ENCODE measurements around the gene RAB35. TPM values are rescaled to one million over a fixed set of nuclear protein-coding genes. Genes with fewer than 3 reads are reported as not detected.

RAB35 gene
- total RNA-seq, 1 experiment from 2014 or later = 52.8 TPM

DNA sequence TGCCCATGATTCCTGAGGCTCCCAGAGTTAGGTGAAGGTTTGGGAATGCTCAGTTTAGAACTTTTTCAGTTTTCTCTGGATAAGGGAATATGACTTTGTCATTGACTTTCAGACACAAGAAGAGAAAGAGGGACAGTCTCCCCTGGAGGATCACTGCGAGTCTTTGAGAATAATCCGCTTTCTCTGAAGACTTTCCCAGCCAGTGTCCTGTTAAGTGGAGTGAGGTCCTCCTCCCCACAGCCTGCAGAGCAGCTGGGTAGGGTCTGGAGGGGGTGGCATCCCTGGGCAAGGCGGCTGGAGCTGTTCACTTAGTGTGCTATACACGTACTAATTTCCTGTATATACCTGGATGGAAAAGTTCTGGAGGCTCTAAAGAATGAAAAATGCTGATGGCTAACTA, 8.5 kb upstream of the RAB35 start:
- H3K4me1 ChIP-seq (ENCODE audit: insufficient read depth, low read length) = peaks cover under 1% of the 10 kb centered on the region; the same call in 1 of the 2 replicates
- BruUV-seq (replicated peaks) = no TSS peak
- peaks cover 3% of the 10 kb centered on the region for H3F3A ChIP-seq (ENCODE audit: low read length, unreplicated experiment)
- no peak; the same call in 1 of the 2 replicates for ATAC-seq
- no peak overlapping the region for H3K4me3 ChIP-seq (ENCODE audit: low read length)
- H3K27ac ChIP-seq (ENCODE audit: low read length) = no peak overlapping the region
- H3K9me3 ChIP-seq (ENCODE audit: low read length) = no peaks in the 10 kb centered on the region
- H4K20me1 ChIP-seq (ENCODE audit: low read length) = no peaks in the 10 kb centered on the region
- no peak overlapping the region for H3K4me2 ChIP-seq (ENCODE audit: low read length)
- POLR2A ChIA-PET (ENCODE audit: unreplicated experiment) = interaction anchor here (0.6 kb wide), 1 partner anchor 166 kb away, joined by 4 read pairs; no protein-coding TSS in a partner anchor
- intact Hi-C loops (cut with micrococcal nuclease) = no loop called here
- TF ChIP-seq CTCF (conservative IDR thresholded peaks at IDR 0.05; ENCODE audit: low read depth, low read length) = no peak
- TF ChIP-seq EZH2 (IDR thresholded peaks at IDR 0.05; ENCODE audit: low read length, unreplicated experiment) = no peak
- TF ChIP-seq EZH2phosphoT487 (IDR thresholded peaks at IDR 0.05; ENCODE audit: borderline replicate concordance, low read length) = no peak
- no peak overlapping the region for H3K9ac ChIP-seq (ENCODE audit: low read length)
- no peaks in the 10 kb centered on the region for H3K27me3 ChIP-seq (ENCODE audit: low read length)
- no peak for DNase-seq
- peaks cover 41% of the 10 kb centered on the region for H3K36me3 ChIP-seq (ENCODE audit: low read depth, low read length)
- H3K79me2 ChIP-seq (ENCODE audit: low read length) = no peaks in the 10 kb centered on the region
- H3K9me2 ChIP-seq (replicated peaks; ENCODE audit: low read length) = no peaks in the 10 kb centered on the region
- H2AFZ ChIP-seq (ENCODE audit: low read length) = no peak overlapping the region
- CTCF ChIA-PET = no interaction called here

GRCh38 chr12:120121766-120122293, 5.3 kb upstream of the RAB35 start:
- Histone ChIP-seq H3K27me3 (ENCODE audit: low read length) (no peaks in the 10 kb centered on the region), H3K36me3 (ENCODE audit: low read depth, low read length) (peaks cover 12% of the 10 kb centered on the region; the same call in 1 of the 2 replicates), H3K27ac (ENCODE audit: low read length) (no peak overlapping the region), H4K20me1 (ENCODE audit: low read length) (no peaks in the 10 kb centered on the region), H2AFZ (ENCODE audit: low read length) (no peak overlapping the region), H3K4me3 (ENCODE audit: low read length) (no peak overlapping the region), H3F3A (ENCODE audit: low read length, unreplicated experiment) (peaks cover 3% of the 10 kb centered on the region), H3K4me2 (ENCODE audit: low read length) (no peak overlapping the region), H3K9ac (ENCODE audit: low read length) (no peak overlapping the region), H3K4me1 (ENCODE audit: insufficient read depth, low read length) (peaks cover 18% of the 10 kb centered on the region), H3K79me2 (ENCODE audit: low read length) (peaks cover 23% of the 10 kb centered on the region), H3K9me3 (ENCODE audit: low read length) (no peaks in the 10 kb centered on the region), H3K9me2 (replicated peaks; ENCODE audit: low read length) (no peaks in the 10 kb centered on the region)
- intact Hi-C loops (cut with micrococcal nuclease) = no loop called here
- DNase-seq = no peak
- ChIA-PET POLR2A (ENCODE audit: unreplicated experiment) (no interaction called here), CTCF (no interaction called here)
- no peak for ATAC-seq
- TF ChIP-seq CTCF (conservative IDR thresholded peaks at IDR 0.05; ENCODE audit: low read depth, low read length) (no peak), EZH2phosphoT487 (IDR thresholded peaks at IDR 0.05; ENCODE audit: borderline replicate concordance, low read length) (no peak), EZH2 (IDR thresholded peaks at IDR 0.05; ENCODE audit: low read length, unreplicated experiment) (no peak)
- no TSS peak for BruUV-seq (replicated peaks)

DNA sequence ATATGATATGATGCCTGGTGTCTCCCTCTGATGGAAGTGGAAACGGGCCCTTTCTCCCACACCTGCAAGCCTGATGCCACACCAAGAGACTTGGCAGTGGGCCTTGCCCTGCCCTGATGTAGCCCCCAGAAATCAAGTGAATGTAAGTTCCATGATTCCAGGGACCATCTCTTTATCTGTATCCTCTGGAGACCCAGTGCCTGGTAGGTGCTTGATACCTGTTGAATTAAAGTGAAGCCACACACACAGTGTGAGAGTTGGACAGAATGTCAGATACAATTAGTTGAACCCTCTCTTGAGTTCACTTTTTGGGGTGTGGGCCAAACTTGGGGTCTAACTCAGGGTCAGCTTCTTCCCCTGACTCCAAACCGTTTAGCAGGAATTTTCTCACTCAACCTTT, 4.8 kb upstream of the RAB35 start:
- no peaks in the 10 kb centered on the region for H4K20me1 ChIP-seq (ENCODE audit: low read length)
- no peak overlapping the region for H3K4me2 ChIP-seq (ENCODE audit: low read length)
- no peak overlapping the region for H3K9ac ChIP-seq (ENCODE audit: low read length)
- H3K9me2 ChIP-seq (replicated peaks; ENCODE audit: low read length) = no peaks in the 10 kb centered on the region
- peaks cover 23% of the 10 kb centered on the region for H3K79me2 ChIP-seq (ENCODE audit: low read length)
- TF ChIP-seq EZH2 (IDR thresholded peaks at IDR 0.05; ENCODE audit: low read length, unreplicated experiment) (no peak), EZH2phosphoT487 (IDR thresholded peaks at IDR 0.05; ENCODE audit: borderline replicate concordance, low read length) (no peak), CTCF (conservative IDR thresholded peaks at IDR 0.05; ENCODE audit: low read depth, low read length) (no peak)
- H3K9me3 ChIP-seq (ENCODE audit: low read length) = no peaks in the 10 kb centered on the region
- peaks cover 3% of the 10 kb centered on the region for H3F3A ChIP-seq (ENCODE audit: low read length, unreplicated experiment)
- H3K27me3 ChIP-seq (ENCODE audit: low read length) = no peaks in the 10 kb centered on the region
- peaks cover 8% of the 10 kb centered on the region; the same call in 1 of the 2 replicates for H3K36me3 ChIP-seq (ENCODE audit: low read depth, low read length)
- ATAC-seq (no peak), DNase-seq (no peak)
- H3K27ac ChIP-seq (ENCODE audit: low read length) = no peak overlapping the region
- ChIA-PET POLR2A (ENCODE audit: unreplicated experiment) (no interaction called here), CTCF (no interaction called here)
- no peak overlapping the region for H2AFZ ChIP-seq (ENCODE audit: low read length)
- intact Hi-C loops (cut with micrococcal nuclease) = no loop called here
- peaks cover 18% of the 10 kb centered on the region for H3K4me1 ChIP-seq (ENCODE audit: insufficient read depth, low read length)
- H3K4me3 ChIP-seq (ENCODE audit: low read length) = no peak overlapping the region
- BruUV-seq (replicated peaks) = no TSS peak
